WTC11 (cell line): Measurements from ENCODE around the gene SHISAL1. TPM values are rescaled to one million over a fixed set of nuclear protein-coding genes. Genes with fewer than 3 reads are reported as not detected.

ENCODE experiments used
- ATAC-seq: fragments of 200-7000 bp; cut with Tn5 transposase; 2 replicates; pipeline ENCODE4 v1.10.0; 2021; ENCODE audit warnings: mild to moderate bottlenecking, moderate library complexity
- CTCF ChIA-PET: fragments of 300-600 bp; sonication (Branson Sonifier 250); formaldehyde crosslinking; loops from one replicate; lab custom pipeline; 2021; ENCODE audit warnings: antibody characterized with exemption; lab: Charles Lee
- POLR2A ChIA-PET: fragments of 350-600 bp; sonication (Branson Sonifier 250); formaldehyde crosslinking; loops from one replicate; lab custom pipeline; 2021; ENCODE audit warnings: antibody characterized with exemption; lab: Charles Lee
- DNase-seq: peaks from one replicate; pipeline ENCODE4 v3.0.0; 2021; ENCODE audit warnings: low spot score
- H3K27ac Mint-ChIP-seq: 2 replicates; pipeline ENCODE4 v1.8.0; 2021; ENCODE audit warnings: mixed read lengths
- H3K27me3 Mint-ChIP-seq: 2 replicates; pipeline ENCODE4 v1.8.0; 2021; ENCODE audit warnings: low read depth, mild to moderate bottlenecking, moderate library complexity, mixed read lengths
- H3K36me3 Mint-ChIP-seq: 2 replicates; pipeline ENCODE4 v1.8.0; 2021; ENCODE audit warnings: mixed read lengths
- H3K4me1 Mint-ChIP-seq: 2 replicates; pipeline ENCODE4 v1.8.0; 2022; ENCODE audit warnings: mixed read lengths
- H3K4me3 Mint-ChIP-seq: 2 replicates; pipeline ENCODE4 v1.8.0; 2021; ENCODE audit warnings: mild to moderate bottlenecking, moderate library complexity, mixed read lengths
- H3K9me3 Mint-ChIP-seq: 2 replicates; pipeline ENCODE4 v1.8.0; 2021; ENCODE audit warnings: mixed read lengths
- ELF4 ChIP-seq: sonication (generic); formaldehyde crosslinking; IDR thresholded peaks from 2 replicates; pipeline ENCODE4 v1.8.1; 2022; ENCODE audit warnings: low read depth, mild to moderate bottlenecking, moderate library complexity, missing genetic modification reagents
- FOXK1 ChIP-seq: sonication (generic); formaldehyde crosslinking; IDR thresholded peaks from 2 replicates; pipeline ENCODE4 v1.8.0; 2022; ENCODE audit warnings: mild to moderate bottlenecking, moderate library complexity, missing genetic modification reagents
- GTF2I ChIP-seq: fragments of 250-450 bp; sonication (Bioruptor Pico); conservative IDR thresholded peaks from 2 replicates; pipeline ENCODE4 v1.4.0; 2021; ENCODE audit warnings: mild to moderate bottlenecking
- JAZF1 ChIP-seq: fragments of 250-450 bp; sonication (Bioruptor Pico); IDR thresholded peaks from 2 replicates; pipeline ENCODE4 v1.9.0; 2021; ENCODE audit warnings: moderate library complexity, mild to moderate bottlenecking, inconsistent platforms
- MXD4 ChIP-seq: fragments of 250-450 bp; sonication (Bioruptor Pico); IDR thresholded peaks from 2 replicates; pipeline ENCODE4 v1.8.0; 2021; ENCODE audit warnings: mild to moderate bottlenecking, moderate library complexity, borderline replicate concordance
- NFATC4 ChIP-seq: fragments of 250-450 bp; sonication (Bioruptor Pico); IDR thresholded peaks from 2 replicates; pipeline ENCODE4 v1.9.0; 2021; ENCODE audit warnings: mild to moderate bottlenecking
- NFYB ChIP-seq: sonication (generic); formaldehyde crosslinking; conservative IDR thresholded peaks from 2 replicates; pipeline ENCODE4 v1.8.0; 2022; ENCODE audit warnings: low read depth, missing genetic modification reagents
- OVOL2 ChIP-seq: fragments of 250-450 bp; sonication (Bioruptor Pico); IDR thresholded peaks from 2 replicates; pipeline ENCODE4 v1.9.0; 2021; ENCODE audit warnings: mild to moderate bottlenecking, borderline replicate concordance
- RELA ChIP-seq: sonication (generic); formaldehyde crosslinking; IDR thresholded peaks from 2 replicates; pipeline ENCODE4 v1.8.1; 2022; ENCODE audit warnings: missing genetic modification reagents, mild to moderate bottlenecking, borderline replicate concordance
- RORB ChIP-seq: fragments of 250-450 bp; sonication (Bioruptor Pico); IDR thresholded peaks from 2 replicates; pipeline ENCODE4 v1.9.0; 2021; ENCODE audit warnings: mild to moderate bottlenecking
- SMAD4 ChIP-seq: sonication (generic); formaldehyde crosslinking; IDR thresholded peaks from 2 replicates; pipeline ENCODE4 v1.8.0; 2022; ENCODE audit warnings: mild to moderate bottlenecking, missing genetic modification reagents
- TCF7 ChIP-seq: sonication (generic); formaldehyde crosslinking; IDR thresholded peaks from 2 replicates; pipeline ENCODE4 v1.8.0; 2022; ENCODE audit warnings: mild to moderate bottlenecking, low read depth, missing genetic modification reagents, moderate library complexity
- TEAD4 ChIP-seq: sonication (generic); formaldehyde crosslinking; IDR thresholded peaks from 2 replicates; pipeline ENCODE4 v1.8.0; 2022; ENCODE audit warnings: mild to moderate bottlenecking, missing genetic modification reagents
- TP53 ChIP-seq: sonication (generic); formaldehyde crosslinking; IDR thresholded peaks from 2 replicates; pipeline ENCODE4 v1.8.1; 2023; ENCODE audit warnings: mild to moderate bottlenecking, missing genetic modification reagents
- ZNF396 ChIP-seq: fragments of 250-450 bp; sonication (Bioruptor Pico); IDR thresholded peaks from 2 replicates; pipeline ENCODE4 v1.8.0; 2021; ENCODE audit warnings: mild to moderate bottlenecking, moderate library complexity, borderline replicate concordance
- ZNF423 ChIP-seq: fragments of 250-450 bp; sonication (Bioruptor Pico); IDR thresholded peaks from 2 replicates; pipeline ENCODE4 v2.1.2; 2022; ENCODE audit warnings: mild to moderate bottlenecking, moderate library complexity
- ZNF671 ChIP-seq: fragments of 250-450 bp; sonication (Bioruptor Pico); IDR thresholded peaks from 2 replicates; pipeline ENCODE4 v1.8.0; 2021; ENCODE audit warnings: mild to moderate bottlenecking
- total RNA-seq: library from RNA; stranded (reverse); gene quantifications from 3 replicates; pipeline ENCODE4 v1.2.3, GENCODE V29; 2021
- TF ChIP-seq, protein P1 (sequence below): fragments of 250-450 bp; sonication (Bioruptor Pico); IDR thresholded peaks from 2 replicates; pipeline ENCODE4 v1.9.0; 2021; ENCODE audit warnings: moderate library complexity, mild to moderate bottlenecking, inconsistent platforms, borderline replicate concordance
- TF ChIP-seq, protein P2 (sequence below): sonication (generic); formaldehyde crosslinking; IDR thresholded peaks from 2 replicates; pipeline ENCODE4 v1.8.0; 2022; ENCODE audit warnings: mild to moderate bottlenecking, missing genetic modification reagents
- TF ChIP-seq, protein P3 (sequence below): fragments of 200-600 bp; IDR thresholded peaks from 2 replicates; pipeline ENCODE4 v1.8.0; 2022; ENCODE audit warnings: antibody characterized with exemption
- TF ChIP-seq, protein P4 (sequence below): sonication (generic); formaldehyde crosslinking; IDR thresholded peaks from 2 replicates; pipeline ENCODE4 v1.8.1; 2022; ENCODE audit warnings: low read depth, missing genetic modification reagents, borderline replicate concordance
- TF ChIP-seq, protein P5 (sequence below): sonication (generic); formaldehyde crosslinking; IDR thresholded peaks from 2 replicates; pipeline ENCODE4 v1.8.0; 2022; ENCODE audit warnings: missing genetic modification reagents
- TF ChIP-seq, protein P6 (sequence below): sonication (generic); formaldehyde crosslinking; conservative IDR thresholded peaks from 2 replicates; pipeline ENCODE4 v1.8.1; 2022; ENCODE audit warnings: mild to moderate bottlenecking, missing genetic modification reagents
- TF ChIP-seq, protein P7 (sequence below): sonication (generic); formaldehyde crosslinking; IDR thresholded peaks from 2 replicates; pipeline ENCODE4 v1.8.1; 2023; ENCODE audit warnings: mild to moderate bottlenecking, missing genetic modification reagents

Gene SHISAL1
- total RNA-seq, 1 experiment from 2014 or later = 2.7 TPM

DNA sequence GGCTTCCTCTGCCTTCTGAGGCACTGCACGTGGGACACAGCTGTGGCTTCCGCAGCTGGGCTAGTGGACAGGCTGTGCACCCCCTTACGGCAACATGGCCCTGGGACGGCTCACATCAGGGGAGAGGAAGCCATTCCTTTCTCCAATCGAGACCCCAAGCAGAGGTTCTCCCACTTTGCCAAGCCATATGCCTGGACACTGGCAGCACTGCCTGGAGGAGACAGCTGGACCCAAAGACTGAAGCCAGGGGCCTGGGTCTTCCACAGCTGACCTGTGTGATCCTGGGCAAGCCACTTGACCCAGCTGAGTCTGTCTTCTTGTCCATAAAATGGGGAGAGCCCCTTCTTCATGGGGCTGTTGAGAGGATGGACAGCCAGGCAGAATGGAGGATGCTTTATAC, 65.4 kb downstream of the SHISAL1 start:
- DNase-seq = no peak
- no peak overlapping the region for H3K27ac Mint-ChIP-seq
- peaks cover 26% of the 10 kb centered on the region for H3K36me3 Mint-ChIP-seq
- no peak overlapping the region for H3K4me3 Mint-ChIP-seq
- no peaks in the 10 kb centered on the region for H3K4me1 Mint-ChIP-seq
- no peaks in the 10 kb centered on the region for H3K27me3 Mint-ChIP-seq
- peaks cover 34% of the 10 kb centered on the region for H3K9me3 Mint-ChIP-seq
- no peak for ATAC-seq
- ChIA-PET CTCF (no interaction called here), POLR2A (no interaction called here)
- TF ChIP-seq MXD4 (CRISPR knock-in tag) (no peak), ZNF671 (CRISPR knock-in tag) (no peak), ELF4 (no peak), RORB (CRISPR knock-in tag) (no peak), ZNF423 (no peak), GTF2I (CRISPR knock-in tag) (no peak), RELA (no peak), SMAD4 (CRISPR knock-in tag) (no peak), JAZF1 (CRISPR knock-in tag) (no peak), NFYB (CRISPR knock-in tag) (no peak)
- TF ChIP-seq, protein P1, sequence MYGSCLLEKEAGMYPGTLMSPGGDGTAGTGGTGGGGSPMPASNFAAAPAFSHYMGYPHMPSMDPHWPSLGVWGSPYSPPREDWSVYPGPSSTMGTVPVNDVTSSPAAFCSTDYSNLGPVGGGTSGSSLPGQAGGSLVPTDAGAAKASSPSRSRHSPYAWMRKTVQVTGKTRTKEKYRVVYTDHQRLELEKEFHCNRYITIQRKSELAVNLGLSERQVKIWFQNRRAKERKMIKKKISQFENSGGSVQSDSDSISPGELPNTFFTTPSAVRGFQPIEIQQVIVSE (CRISPR knock-in tag) = no peak
- TF ChIP-seq, protein P2, sequence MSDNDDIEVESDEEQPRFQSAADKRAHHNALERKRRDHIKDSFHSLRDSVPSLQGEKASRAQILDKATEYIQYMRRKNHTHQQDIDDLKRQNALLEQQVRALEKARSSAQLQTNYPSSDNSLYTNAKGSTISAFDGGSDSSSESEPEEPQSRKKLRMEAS = no peak
- TF ChIP-seq, protein P3, sequence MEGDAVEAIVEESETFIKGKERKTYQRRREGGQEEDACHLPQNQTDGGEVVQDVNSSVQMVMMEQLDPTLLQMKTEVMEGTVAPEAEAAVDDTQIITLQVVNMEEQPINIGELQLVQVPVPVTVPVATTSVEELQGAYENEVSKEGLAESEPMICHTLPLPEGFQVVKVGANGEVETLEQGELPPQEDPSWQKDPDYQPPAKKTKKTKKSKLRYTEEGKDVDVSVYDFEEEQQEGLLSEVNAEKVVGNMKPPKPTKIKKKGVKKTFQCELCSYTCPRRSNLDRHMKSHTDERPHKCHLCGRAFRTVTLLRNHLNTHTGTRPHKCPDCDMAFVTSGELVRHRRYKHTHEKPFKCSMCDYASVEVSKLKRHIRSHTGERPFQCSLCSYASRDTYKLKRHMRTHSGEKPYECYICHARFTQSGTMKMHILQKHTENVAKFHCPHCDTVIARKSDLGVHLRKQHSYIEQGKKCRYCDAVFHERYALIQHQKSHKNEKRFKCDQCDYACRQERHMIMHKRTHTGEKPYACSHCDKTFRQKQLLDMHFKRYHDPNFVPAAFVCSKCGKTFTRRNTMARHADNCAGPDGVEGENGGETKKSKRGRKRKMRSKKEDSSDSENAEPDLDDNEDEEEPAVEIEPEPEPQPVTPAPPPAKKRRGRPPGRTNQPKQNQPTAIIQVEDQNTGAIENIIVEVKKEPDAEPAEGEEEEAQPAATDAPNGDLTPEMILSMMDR = no peak
- TF ChIP-seq, protein P4, sequence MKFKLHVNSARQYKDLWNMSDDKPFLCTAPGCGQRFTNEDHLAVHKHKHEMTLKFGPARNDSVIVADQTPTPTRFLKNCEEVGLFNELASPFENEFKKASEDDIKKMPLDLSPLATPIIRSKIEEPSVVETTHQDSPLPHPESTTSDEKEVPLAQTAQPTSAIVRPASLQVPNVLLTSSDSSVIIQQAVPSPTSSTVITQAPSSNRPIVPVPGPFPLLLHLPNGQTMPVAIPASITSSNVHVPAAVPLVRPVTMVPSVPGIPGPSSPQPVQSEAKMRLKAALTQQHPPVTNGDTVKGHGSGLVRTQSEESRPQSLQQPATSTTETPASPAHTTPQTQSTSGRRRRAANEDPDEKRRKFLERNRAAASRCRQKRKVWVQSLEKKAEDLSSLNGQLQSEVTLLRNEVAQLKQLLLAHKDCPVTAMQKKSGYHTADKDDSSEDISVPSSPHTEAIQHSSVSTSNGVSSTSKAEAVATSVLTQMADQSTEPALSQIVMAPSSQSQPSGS (CRISPR knock-in tag) = no peak

DNA sequence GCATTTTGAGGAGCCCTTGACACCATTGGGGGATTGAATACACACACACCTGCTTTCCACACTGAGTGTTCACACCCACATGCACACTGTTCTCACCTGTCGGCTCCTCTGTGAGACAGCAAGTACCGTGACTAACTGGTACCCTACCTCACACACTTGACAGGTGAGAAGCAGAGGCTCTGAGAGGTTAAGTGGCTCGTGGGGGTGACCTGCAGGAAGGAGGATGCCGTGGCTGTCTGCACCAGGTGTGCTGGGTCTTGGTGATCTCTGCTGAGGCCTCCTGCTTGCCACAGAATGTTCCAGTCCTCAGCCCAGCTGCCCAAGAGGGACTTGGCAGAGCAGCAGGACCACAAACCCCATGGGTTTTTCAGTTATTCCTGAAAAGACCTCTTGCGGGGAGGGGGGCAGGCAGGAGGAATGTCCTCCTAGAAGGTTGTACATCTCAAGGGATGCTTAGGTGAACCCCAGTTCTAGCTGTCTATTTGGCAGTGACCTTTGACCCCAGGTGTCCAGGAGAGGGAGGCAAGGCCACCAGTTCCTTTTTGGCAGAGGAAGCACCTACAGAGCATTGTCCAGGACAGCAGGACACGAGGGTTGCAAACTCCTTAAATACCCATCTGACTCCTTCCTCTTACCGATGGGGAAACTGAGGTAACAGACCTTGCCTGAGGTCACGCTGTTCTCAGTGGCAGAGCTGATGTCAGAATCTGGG, 66.0 kb downstream of the SHISAL1 start:
- POLR2A ChIA-PET = no interaction called here
- TF ChIP-seq OVOL2 (no peak), TP53 (CRISPR knock-in tag) (no peak), ZNF396 (CRISPR knock-in tag) (no peak), TCF7 (CRISPR knock-in tag) (no peak), SMAD4 (CRISPR knock-in tag) (no peak), FOXK1 (no peak), TEAD4 (CRISPR knock-in tag) (no peak), NFATC4 (CRISPR knock-in tag) (no peak)
- TF ChIP-seq, protein P5, sequence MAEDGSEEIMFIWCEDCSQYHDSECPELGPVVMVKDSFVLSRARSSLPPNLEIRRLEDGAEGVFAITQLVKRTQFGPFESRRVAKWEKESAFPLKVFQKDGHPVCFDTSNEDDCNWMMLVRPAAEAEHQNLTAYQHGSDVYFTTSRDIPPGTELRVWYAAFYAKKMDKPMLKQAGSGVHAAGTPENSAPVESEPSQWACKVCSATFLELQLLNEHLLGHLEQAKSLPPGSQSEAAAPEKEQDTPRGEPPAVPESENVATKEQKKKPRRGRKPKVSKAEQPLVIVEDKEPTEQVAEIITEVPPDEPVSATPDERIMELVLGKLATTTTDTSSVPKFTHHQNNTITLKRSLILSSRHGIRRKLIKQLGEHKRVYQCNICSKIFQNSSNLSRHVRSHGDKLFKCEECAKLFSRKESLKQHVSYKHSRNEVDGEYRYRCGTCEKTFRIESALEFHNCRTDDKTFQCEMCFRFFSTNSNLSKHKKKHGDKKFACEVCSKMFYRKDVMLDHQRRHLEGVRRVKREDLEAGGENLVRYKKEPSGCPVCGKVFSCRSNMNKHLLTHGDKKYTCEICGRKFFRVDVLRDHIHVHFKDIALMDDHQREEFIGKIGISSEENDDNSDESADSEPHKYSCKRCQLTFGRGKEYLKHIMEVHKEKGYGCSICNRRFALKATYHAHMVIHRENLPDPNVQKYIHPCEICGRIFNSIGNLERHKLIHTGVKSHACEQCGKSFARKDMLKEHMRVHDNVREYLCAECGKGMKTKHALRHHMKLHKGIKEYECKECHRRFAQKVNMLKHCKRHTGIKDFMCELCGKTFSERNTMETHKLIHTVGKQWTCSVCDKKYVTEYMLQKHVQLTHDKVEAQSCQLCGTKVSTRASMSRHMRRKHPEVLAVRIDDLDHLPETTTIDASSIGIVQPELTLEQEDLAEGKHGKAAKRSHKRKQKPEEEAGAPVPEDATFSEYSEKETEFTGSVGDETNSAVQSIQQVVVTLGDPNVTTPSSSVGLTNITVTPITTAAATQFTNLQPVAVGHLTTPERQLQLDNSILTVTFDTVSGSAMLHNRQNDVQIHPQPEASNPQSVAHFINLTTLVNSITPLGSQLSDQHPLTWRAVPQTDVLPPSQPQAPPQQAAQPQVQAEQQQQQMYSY (CRISPR knock-in tag) = no peak
- TF ChIP-seq, protein P6, sequence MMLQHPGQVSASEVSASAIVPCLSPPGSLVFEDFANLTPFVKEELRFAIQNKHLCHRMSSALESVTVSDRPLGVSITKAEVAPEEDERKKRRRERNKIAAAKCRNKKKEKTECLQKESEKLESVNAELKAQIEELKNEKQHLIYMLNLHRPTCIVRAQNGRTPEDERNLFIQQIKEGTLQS (CRISPR knock-in tag) = no peak
- TF ChIP-seq, protein P7, sequence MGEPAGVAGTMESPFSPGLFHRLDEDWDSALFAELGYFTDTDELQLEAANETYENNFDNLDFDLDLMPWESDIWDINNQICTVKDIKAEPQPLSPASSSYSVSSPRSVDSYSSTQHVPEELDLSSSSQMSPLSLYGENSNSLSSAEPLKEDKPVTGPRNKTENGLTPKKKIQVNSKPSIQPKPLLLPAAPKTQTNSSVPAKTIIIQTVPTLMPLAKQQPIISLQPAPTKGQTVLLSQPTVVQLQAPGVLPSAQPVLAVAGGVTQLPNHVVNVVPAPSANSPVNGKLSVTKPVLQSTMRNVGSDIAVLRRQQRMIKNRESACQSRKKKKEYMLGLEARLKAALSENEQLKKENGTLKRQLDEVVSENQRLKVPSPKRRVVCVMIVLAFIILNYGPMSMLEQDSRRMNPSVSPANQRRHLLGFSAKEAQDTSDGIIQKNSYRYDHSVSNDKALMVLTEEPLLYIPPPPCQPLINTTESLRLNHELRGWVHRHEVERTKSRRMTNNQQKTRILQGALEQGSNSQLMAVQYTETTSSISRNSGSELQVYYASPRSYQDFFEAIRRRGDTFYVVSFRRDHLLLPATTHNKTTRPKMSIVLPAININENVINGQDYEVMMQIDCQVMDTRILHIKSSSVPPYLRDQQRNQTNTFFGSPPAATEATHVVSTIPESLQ (CRISPR knock-in tag) = no peak

More for the DNA sequence above, 66.0 kb downstream of the SHISAL1 start:
- CTCF ChIA-PET = no interaction called here
- ATAC-seq (no peak), DNase-seq (no peak)
- peaks cover 29% of the 10 kb centered on the region for H3K9me3 Mint-ChIP-seq
- no peak overlapping the region for H3K4me3 Mint-ChIP-seq
- peaks cover 26% of the 10 kb centered on the region for H3K36me3 Mint-ChIP-seq
- H3K27me3 Mint-ChIP-seq = no peaks in the 10 kb centered on the region
- no peak overlapping the region for H3K27ac Mint-ChIP-seq
- no peaks in the 10 kb centered on the region for H3K4me1 Mint-ChIP-seq
